Raji (cell line): ENCODE measurements around the gene DAB1.

Source experiments
- POLR2A ChIP-seq: IDR thresholded peaks from 2 replicates; pipeline ENCODE4 v1.6.1; 2011; ENCODE audit warnings: low read depth, low read length, control low read depth; ENCODE audit not compliant: insufficient read depth

DAB1 gene

GRCh38 chr1:57132993-57133622 lies 290.8 kb downstream of the DAB1 start:
- no peak for TF ChIP-seq POLR2A

- no peak for TF ChIP-seq POLR2A
Measured at GRCh38 chr1:57131701-57132394, 292.0 kb downstream of the DAB1 start.

GRCh38 chr1:57131257-57131656 lies 292.6 kb downstream of the DAB1 start:
- no peak for TF ChIP-seq POLR2A

GRCh38 chr1:57129865-57130264 lies 294.0 kb downstream of the DAB1 start:
- TF ChIP-seq POLR2A = no peak

- TF ChIP-seq POLR2A = no peak
Measured at GRCh38 chr1:57127976-57128375, 295.9 kb downstream of the DAB1 start.

GRCh38 chr1:57124768-57125446 lies 299.0 kb downstream of the DAB1 start:
- no peak for TF ChIP-seq POLR2A

- TF ChIP-seq POLR2A = no peak
Measured at GRCh38 chr1:57124170-57124569, 299.7 kb downstream of the DAB1 start.

- no peak for TF ChIP-seq POLR2A
Measured at GRCh38 chr1:57122031-57122430, 301.8 kb downstream of the DAB1 start.

- no peak for TF ChIP-seq POLR2A
Measured at GRCh38 chr1:57118948-57119603, 304.8 kb downstream of the DAB1 start.

- TF ChIP-seq POLR2A = no peak
Measured at GRCh38 chr1:57117753-57118152, 306.1 kb downstream of the DAB1 start.

- TF ChIP-seq POLR2A = no peak
Measured at GRCh38 chr1:57116871-57117270, 307.0 kb downstream of the DAB1 start.

GRCh38 chr1:57115030-57115614 lies 308.7 kb downstream of the DAB1 start:
- no peak for TF ChIP-seq POLR2A

- no peak for TF ChIP-seq POLR2A
Measured at GRCh38 chr1:57112148-57112547, 311.7 kb downstream of the DAB1 start.

GRCh38 chr1:57111175-57111574 lies 312.7 kb downstream of the DAB1 start:
- TF ChIP-seq POLR2A = no peak

- TF ChIP-seq POLR2A = no peak
Measured at GRCh38 chr1:57109883-57110282, 314.0 kb downstream of the DAB1 start.
